NCI-H226 (cell line): ENCODE measurements around the gene PHF14.

Experiments used
- DNase-seq: peaks from one replicate; pipeline ENCODE4 v3.0.0-alpha.2; 2015

Gene PHF14

DNA sequence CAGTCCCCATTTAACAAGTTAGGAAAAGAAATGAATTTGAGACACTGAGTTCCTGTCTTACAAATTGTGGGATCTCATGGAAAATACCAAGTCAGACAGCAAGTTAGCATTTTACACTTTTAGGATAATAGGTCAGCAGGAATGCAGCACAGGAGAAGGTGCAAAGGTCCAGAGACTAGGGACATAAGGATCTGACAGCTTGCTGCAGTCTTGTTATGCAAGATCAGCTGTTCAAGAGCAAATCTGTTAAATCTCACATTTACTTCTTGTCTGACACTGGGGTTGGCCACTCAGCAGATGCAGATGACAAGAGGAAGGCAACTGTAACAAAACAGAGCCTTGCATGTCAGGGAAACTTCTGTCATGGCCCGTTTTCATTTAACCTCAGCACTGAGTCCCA is 239.6 kb downstream of the PHF14 start:
- no peak for DNase-seq

DNA sequence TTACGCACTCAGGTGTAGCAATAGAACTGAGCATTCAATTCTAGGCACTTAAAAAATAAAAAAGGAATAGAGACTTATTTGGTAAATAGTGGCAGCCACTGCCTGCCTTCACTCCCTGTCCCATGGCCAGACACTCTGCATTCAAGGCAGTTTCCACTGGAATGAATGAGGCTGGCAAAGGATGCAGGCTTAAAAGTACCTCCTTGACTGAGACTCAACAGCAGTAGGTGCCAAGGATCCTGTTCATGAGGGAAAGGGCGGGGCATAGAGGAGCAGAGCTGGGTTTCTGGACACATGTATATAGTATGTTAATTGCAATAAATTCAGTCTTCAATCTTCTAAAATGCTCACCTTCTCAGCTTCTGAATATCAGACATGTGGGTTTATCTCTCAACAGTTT is 242.6 kb downstream of the PHF14 start:
- no peak for DNase-seq

DNA sequence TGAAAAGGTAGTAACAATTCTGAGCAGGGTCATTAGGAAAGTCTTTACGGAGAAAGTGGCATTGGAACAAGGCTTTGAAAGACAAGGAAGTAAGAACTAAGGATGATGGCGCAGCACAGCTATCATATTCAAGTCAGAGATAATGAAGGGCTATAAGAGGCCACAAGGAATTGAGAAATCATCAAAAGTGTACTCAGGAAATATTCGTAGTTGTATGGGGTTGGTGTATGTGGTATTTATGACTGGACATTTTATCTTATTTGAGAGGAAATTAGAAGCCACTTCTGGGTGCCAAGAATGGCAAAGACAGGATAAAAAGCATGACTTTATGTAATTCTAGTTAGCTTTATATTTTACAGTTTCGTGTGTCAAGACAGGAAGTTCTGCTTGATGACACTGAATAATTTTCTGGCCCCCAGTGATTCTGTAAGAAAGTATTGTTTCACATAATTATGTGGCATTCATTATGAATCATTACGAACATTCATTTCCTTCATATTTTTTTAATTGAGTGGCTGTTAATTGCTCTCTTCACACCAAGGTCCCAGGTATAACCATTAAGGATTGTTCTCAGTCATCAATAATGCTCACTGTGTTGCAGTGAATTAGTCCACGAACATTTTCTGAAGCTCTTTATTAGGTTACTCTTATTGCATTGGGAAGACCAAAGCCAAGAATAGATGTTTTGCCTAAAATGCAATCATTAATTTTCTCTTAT is 244.3 kb downstream of the PHF14 start:
- DNase-seq, result no peak
